GM19238 (cell line): ENCODE measurements around the gene FIGNL2.
"Not testable (repeated sequence)": the region's sequence is repeated elsewhere in the genome, so short reads cannot be mapped to it uniquely, and the experiment has no call there.

Experiments
- DNase-seq: peaks from one replicate; pipeline ENCODE4 v3.0.0; 2011; ENCODE audit warnings: low spot score; ENCODE audit not compliant: insufficient read length

The FIGNL2 gene

DNA sequence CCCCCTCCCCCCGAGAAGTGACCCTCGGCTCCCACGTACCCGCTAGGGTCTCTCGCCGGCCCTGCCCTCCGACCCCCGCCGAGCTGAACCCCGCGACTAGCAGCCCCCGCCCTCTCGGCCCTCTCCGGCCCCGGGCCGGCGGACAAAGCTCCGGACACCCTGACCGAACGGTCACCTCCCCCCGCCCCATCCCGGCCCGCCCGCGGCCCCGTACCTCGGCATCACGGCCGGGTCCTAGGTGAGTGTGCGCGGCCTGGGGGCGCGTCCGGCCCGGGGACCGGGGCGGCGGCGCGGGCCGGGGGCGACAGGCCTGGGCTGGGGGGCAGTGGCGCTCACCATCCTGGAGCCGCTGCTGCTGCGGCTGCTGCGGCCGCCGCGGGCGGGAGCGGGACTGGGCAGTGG is at the start of gene FIGNL2:
Gene FIGNL2 (minus strand): TSS at position 393 of the 402 bp plus-strand sequence. CDS start 26,305 bp downstream, outside the sequence.
- DNase-seq: no peak

GRCh38 chr12:51897181-51897580 is 48.7 kb upstream of the FIGNL2 start:
- DNase-seq: no peak

DNA sequence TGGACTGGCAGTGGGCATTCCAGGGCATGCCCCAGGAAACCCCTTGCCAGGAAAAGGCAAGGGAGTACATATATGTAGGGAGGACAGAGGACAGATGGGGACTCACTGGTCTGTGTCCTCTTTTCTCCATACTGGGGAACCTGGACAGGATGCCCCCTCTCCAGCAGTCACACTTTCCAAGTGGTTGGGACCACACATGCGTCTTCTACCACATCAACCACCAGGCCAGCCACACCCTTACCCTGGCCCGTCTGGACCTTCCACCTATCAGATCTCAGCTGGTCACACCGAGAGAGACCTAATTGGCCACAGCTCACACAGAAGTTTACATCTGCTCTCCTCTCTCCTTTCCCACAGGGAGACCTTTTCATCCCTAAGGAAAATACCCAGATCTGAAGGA is 47.7 kb upstream of the FIGNL2 start:
- no peak for DNase-seq

DNA sequence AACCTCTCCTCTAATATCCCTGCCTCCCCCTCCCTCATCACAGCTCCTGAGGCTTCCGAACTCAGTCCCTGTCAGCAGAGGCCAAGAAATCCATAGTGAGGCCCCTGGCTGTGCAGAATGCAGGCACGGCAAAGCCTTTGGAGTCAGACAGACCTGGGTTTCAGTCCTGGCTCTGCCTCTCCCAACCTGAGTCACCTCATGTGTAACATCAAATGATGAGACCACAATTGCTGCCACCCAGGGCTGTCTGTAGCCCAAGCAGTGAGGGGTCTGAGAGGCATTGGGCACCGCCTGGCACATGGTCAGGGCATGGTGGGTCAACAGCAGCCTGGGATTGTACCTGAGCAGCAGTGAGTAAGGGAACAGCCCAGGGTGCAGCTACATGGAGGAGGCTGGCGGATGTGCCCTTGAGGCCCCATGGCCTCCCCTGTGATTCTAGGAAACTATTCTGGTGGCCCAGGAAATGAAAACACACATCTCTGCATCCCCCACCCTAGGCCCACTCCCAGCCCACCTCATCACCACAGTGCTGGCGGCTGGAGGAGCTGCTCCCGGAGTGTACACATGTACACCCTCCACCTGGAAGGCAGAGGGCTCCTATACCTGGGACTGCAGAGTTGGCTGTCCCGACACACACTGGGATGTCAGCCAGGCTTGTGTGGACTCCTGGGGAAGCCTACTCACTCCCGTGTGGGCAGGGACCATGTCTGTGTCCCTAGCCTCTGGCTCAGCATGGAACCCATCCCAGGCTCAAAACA is 47.0 kb upstream of the FIGNL2 start:
- no peak for DNase-seq

DNA sequence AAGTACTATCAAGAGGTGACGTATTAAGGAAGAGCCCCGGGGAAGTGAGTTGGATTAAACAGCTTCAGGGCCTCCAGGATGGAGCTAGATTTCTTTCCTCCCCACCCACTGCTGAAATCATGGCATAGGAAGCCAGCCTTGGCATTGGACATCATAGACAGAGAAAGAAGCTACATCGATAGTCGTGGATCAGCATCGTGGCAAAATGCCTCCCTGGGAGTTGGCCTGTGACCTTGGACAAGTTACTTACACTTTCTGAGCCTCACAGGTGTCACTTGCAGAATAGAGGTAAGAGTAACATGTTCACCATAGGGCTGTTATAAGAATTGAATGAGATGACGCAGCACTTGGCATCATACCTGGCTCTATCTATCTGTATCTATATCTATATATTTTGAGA is 45.3 kb upstream of the FIGNL2 start:
- DNase-seq: no peak

DNA sequence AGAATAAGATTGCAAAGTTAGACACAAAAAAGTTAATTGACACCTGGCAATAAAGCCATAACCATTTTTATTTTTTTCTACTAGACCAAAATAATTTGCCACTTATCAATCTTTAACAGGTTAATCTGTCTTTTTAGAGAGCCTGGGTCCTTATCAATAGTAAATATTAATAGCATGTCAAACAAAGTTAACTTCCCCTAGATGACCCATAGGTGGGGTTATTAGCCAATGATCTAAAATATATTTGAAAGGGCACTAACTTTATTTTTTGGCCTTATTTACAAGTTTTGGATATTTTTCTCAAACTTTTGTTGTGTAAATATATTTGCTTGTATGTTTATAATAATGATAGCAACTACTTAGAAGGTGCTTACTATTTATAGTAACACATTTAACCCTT is 43.3 kb upstream of the FIGNL2 start:
- DNase-seq: no peak

DNA sequence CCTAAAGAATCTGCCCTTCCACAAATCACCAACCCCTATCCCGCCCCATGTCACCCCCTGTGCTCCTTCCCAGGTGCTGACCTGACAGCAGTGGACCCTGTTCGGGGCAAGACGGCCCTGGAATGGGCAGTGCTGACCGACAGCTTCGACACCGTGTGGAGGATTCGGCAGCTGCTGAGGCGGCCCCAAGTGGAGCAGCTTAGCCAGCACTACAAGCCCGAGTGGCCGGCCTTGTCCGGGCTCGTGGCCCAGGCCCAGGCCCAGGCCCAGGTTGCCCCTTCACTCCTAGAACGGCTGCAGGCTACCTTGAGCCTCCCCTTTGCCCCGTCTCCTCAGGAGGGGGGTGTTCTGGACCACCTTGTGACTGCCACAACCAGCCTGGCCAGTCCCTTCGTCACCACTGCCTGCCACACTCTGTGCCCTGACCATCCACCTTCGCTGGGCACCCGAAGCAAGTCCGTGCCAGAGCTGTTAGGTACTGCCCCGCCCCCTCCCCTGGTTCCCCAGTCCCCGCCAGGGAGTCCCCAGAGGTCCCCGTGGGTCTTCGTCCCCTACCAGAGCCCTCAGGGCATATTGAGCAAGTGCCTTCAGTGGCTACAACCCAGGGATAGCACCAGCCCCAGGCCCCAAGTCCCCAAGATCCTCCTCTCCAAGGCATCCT is 42.1 kb upstream of the FIGNL2 start:
- no peak for DNase-seq

DNA sequence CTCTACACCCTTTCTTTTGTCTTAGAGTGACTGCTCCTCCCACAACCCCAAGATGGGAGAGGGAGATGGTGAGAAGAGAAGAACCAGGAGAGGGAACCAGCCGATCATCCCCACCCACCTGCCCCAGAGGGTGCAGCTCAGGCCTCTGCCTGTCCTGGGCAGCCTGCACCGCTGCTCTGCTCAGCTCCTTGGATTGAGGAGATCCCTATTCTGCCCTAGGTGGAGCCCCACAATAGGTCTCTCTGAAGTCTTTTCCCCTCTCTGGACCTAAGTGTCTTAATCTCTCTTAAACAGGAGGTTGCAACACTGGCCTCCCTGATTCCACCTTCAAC is 41.6 kb upstream of the FIGNL2 start:
- DNase-seq: no peak

DNA sequence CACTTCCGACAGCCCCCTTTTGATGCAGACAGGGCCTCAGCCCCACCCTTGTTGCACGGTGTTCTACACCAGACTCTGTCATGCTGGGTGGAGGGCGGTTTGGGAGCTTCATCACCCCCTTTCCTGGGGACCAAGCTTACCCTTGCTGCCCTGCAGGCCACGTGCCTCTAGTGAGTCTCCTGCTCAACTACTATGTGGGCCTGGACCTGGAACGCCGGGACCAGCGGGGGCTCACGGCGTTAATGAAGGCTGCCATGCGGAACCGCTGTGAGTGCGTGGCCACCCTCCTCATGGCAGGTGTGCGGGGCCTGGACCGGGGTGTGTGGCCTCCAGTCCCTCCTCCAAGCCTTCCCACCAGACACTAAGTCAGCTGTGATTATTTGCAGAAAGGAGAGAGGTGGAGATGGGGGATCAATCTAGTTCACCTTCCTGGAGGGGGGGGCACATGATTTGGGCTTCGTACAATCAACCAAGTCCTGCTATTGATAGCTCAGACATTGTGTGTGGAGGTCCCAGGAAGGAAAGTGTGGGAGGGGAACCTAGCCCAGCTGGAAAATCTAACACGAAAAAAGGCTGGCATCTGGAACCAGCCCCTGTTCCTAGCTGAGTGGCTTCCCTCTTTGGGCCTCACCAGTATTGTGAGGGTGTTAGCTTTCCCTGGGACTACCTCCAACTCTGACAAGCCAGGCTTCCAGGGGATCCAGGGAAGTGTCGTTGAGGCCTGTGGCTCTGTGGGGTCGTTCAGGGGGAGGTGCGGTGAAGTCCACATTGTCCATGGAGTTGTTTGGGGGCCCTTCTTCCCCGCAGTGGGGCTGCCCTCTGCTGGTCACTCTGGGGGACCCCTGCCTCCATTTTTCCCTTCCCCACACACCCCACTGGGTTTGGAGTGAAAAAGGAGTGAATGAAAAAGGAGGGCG is 41.0 kb upstream of the FIGNL2 start:
- no peak for DNase-seq

- DNase-seq: no peak
Observed at GRCh38 chr12:51888316-51889215, 40.0 kb upstream of the FIGNL2 start.

DNA sequence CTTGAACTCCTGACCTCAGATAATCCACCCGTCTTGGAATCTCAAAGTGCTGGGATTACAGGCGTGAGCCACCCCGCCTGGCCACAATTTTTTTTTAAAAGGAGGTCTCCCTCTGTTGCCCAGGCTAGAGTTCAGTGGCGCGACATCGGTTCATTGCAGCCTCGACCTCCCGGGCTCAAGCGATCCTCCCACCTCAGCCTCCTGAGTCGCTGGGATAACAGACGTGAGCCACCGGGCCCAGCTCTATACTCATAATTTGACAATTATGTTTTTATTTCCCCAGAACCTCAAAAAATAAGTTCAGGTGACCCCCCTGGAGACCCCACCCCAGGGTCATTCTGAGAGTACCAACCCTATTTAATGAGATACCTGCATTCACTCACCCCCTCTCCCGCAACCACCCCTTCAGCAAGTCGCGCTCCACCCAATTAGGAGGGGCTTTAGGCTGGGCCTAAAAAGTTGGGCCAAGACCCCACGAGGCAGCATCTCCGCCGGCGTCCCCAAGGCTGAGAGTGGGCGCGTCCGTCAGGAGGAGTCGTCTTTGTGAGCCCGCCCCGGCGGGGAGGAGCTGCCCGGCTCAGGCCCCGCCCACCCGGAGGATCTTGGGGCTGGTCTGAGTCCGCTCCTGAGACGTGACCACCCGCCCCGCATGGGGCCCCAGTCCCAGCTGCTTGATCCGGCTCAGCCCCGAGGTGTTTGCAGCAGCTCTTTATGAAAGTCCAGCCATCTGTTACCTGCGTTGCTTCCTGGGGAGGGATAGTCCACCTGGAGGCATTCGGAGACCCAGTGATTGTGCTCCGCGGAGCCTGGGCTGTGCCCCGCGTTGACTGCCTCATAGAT is 39.2 kb upstream of the FIGNL2 start, which contains the start of gene ANKRD33:
Gene ANKRD33 (plus strand): TSS at position 628 of the 840 bp plus-strand sequence. CDS start 84 bp downstream, at position 712.
- DNase-seq: no peak

- DNase-seq: no peak
Observed at GRCh38 chr12:51886021-51886710, 37.6 kb upstream of the FIGNL2 start.

DNA sequence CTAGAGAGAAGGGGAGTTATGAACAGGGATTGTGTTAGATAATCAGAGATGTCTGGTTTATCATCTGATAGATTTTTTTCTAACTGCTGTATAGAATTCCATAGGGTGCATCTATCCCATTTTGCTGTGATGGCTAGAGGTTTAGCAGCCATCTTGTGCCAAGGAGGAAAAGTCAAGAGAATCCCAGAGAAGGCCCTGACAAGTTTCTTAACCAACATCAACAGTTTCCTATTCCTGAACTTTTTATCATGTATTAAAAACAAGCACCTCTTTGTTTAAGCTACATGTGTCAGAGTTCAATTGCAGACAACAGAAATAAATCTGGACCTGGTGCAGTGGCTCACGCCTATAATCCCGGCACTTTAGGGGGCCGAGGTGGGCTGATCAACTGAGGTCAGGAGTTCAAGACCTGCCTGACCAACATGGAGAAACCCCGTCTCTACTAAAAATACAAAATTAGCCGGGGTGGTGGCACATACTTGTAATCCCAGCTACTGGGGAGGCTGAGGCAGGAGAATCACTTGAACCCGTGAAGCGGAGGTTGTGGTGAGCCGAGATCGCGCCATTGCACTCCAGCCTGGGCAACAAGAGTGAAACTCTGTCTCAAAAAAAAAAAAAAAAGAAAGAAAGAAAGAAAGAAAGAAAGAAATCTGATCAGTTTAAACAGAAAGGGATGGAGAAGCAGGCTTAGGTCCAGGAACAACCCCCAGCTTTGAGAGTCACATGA is 36.9 kb upstream of the FIGNL2 start:
- not testable (repeated sequence) for DNase-seq

GRCh38 chr12:51884676-51885229 is 36.2 kb upstream of the FIGNL2 start:
- DNase-seq: no peak

DNA sequence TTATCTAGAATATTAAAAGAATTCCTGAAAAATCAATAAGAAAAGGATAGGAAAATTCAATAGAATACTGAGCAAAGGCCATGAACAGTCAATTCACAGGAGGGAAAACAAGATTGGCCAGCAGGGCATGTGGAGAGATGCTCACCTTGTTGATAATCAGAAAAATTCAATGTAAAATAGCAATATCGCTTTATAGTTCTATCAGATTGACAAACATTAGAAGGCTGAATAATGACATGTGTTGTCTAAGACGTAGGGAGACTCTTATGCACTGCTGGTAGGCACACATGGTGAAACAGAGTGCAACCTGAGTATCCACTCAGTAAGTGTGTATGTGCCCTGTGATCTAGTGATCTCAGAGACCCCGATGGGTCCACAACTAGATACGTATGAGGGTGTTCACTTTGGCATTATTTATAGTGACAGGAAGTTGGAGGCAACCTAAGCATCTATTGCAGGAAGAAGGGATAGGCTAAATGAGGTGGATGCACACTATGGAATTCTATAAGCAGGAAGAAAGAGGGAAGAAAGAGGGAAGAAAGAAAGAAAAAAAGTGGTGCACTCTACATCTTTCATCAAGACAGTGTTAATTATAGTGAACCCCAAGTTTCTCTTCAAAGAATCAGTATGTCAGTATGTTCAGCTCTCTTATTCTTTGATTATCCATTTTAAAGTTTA is 35.6 kb upstream of the FIGNL2 start:
- no peak for DNase-seq

DNA sequence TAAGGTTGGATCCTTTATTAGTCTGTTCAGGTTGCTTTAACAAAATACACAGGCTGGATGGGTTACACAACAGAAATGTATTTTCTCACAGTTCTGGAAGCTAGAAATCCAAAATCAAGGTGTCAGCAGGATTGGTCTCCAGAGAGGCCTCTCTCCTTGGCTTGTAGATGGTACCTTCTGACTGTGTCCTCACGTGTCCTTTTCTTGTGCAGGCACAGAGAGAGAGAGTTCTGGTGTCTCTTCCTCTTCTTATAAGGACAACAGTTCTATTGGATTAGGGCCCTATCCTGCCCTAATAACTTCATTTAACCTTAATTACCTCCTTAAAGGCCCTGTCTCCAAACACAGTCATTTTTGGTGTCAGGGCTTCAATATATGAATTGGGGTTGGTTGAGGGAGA is 34.8 kb upstream of the FIGNL2 start:
- DNase-seq: no peak

GRCh38 chr12:51879102-51879501 is 30.6 kb upstream of the FIGNL2 start:
- no peak for DNase-seq

- no peak for DNase-seq
Observed at GRCh38 chr12:51874486-51874885, 26.0 kb upstream of the FIGNL2 start.
